GM15510 (cell line): Measurements from ENCODE around the gene UGT1A10.
"Not testable (repeated sequence)": the region's sequence is repeated elsewhere in the genome, so short reads cannot be mapped to it uniquely, and the experiment has no call there.

Source experiments
- POLR2A ChIP-seq: IDR thresholded peaks from 3 replicates; pipeline ENCODE4 v1.6.1; 2011; ENCODE audit warnings: borderline replicate concordance; ENCODE audit not compliant: insufficient read length; ENCODE audit errors: extremely low read depth

Gene UGT1A10

DNA sequence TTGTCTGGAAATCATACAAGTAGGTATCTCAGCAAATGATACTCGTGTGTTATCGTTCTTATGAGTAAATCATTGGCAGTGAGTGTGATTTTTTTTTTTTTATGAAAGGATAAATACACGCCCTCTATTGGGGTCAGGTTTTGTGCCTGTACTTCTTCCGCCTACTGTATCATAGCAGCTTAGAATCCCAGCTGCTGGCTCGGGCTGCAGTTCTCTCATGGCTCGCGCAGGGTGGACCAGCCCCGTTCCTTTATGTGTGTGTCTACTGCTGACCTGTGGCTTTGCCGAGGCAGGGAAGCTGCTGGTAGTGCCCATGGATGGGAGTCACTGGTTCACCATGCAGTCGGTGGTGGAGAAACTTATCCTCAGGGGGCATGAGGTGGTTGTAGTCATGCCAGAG lies at the start of gene UGT1A10:
Gene UGT1A10, plus strand, starts transcription at position 143 of the 400 bp plus-strand sequence. Its CDS starts 75 bp downstream, at position 218.
- not testable (repeated sequence) for TF ChIP-seq POLR2A

DNA sequence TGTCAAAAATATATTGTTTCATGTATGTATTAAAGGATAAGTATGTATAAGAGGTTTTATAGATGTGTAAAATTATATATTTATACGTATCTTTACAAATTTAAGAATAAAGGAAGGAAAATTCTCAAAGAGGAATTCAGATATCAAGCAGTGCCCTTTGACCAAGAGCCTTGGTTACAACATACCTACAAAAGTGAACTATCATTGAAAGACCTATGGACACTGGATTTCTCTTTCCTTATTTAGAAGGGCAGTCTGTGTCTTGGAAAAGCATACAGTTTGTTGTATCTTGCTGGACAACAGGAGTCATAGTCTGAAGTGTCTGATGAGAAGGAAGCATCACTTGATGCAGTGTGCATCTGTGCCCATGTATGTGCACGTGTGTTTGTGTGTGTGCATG lies 47.8 kb upstream of the UGT1A10 start:
- no peak for TF ChIP-seq POLR2A

DNA sequence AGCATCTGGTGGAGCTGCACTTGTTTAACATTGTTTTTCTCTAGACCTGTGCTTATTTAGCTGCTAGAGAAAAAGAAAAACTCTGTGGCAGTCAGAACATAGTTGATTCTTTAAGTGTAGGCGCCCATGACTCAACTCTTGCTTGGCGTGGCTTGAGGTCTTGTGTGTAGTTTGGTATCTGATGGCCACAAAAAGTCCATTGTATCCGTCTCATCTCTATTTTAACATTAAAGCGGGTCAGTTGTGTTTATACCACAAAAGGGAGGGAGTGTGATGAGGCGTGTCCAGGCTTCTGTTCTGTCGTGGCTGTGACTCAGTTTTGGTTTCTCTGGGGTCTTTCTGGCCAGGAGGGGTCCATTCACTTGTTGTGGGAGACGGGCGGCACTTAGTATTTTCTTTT lies 43.0 kb upstream of the UGT1A10 start:
- no peak for TF ChIP-seq POLR2A

DNA sequence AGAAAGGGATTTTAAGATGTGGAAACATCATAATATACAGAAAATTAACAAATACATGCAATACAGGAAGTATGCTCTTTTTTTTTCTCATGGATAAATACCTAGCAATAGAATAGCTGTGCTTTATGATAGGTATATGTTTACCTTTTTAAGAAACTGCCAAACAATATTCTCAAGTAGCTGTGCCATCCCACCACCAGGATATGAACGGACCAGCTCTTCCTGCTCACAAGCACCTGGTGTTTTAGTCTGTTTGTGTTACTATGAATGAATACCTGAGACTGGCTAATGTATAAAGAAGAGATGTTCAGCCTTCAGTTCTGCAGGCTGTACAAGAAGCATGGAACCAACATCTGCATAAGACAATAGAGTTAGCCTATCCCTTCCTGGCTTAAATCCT lies 38.7 kb upstream of the UGT1A10 start:
- TF ChIP-seq POLR2A: no peak

DNA sequence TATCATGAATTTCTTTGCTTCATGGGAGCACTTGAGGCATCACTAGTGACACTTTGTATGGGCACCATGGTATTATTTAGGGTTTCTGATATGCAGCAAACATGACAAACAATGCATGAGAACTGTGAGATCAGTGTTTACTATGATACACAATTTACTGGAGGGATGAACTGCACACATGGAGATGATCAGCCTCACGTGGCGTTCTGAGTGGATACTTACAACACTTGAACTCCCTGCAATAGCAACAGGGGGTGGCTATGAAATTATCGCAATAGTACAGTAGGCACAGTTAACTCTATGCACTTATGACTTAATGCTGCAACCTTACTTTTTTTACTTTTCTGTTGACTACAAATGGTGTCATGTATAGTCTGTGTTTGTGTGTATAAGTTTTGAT lies 37.3 kb upstream of the UGT1A10 start:
- no peak for TF ChIP-seq POLR2A

DNA sequence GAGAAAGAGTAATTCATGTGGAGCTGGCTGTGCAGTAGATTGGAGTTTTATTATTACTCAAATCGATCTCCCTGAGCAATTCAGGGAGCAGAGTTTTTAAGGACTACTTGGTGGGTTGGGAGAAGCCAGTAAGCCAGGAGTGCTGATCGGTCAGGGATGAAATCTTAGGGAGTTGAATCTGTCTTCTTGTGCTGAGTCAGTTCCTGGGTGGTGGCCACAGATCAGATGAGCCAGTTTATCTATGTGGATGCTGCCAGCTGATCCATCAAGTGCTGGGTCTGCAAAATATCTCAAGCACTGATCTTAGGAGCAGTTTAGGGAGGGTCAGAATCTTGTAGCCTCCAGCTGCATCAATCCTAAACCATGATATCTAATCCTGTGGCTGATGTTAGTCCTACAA lies 35.9 kb upstream of the UGT1A10 start:
- TF ChIP-seq POLR2A: no peak

DNA sequence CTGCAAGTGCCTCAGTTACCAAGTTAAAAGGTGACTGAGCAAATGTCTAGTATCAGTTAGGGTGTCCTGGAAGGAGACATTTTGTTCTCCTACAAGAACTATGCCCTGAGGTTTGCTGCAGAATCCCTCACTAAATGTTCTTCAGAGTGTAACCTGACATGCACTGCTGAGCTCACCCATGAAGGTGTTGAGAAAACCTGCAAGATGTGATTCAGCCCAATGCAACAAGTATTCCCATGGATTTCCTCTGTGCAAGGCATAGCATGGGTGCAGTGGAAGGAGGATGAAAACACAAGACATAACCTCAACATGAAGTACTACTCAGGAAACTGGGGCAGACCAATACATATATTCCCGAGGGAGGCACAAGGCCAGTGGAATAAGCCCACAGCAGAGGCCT lies 34.2 kb upstream of the UGT1A10 start:
- no peak for TF ChIP-seq POLR2A

DNA sequence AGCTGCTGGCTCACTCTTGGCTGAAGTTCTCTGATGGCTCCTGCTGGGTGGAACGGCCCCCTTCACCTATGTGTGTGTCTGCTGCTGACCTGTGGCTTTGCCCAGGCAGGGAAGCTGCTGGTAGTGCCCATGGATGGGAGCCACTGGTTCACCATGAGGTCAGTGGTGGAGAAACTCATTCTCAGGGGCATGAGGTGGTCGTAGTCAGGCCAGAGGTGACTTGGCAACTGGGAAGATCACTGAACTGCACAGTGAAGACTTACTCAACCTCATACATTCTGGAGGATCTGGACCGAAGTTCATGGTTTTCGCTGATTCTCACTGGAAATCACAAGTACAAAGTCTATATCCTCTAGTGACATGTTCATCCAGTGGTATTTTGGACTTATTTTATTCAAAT lies 32.7 kb upstream of the UGT1A10 start:
- TF ChIP-seq POLR2A: no peak

DNA sequence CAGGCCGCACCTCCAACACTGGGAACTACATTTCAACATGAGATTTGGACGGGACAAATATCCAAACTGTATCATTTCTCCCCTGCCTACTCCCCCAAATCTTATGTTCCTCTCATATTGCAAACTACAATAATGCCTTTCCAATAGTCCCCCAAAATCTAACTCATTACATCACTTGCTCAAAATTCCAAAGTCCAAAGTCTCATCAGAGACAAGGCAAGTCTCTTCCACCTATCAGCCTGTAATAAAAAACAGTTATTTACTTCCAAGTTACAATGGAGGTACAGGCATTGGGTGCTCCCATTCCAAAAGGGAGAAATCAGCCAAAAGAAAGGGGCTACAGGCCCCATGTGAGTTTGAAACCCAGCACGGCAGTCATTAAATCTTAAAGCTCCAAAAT lies 31.4 kb upstream of the UGT1A10 start:
- TF ChIP-seq POLR2A: no peak

DNA sequence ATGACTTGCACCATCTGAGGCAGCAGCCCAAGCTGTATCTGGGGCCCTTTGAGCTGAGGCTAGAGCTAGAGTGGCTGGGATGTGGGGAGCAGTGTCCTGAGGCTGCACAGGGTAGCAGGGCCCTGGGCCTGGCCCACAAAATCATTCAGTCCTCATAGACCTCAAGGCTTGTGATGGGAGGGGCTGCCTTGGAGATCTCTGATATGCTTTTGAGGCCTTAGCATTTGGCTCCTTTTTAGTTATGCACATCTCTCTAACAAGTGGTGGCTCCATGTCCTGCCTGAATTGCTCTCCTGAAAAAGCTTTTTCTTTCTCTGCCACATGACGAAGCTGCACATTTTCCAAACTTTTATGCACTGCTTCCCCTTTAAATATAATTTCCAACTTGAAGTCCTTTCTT lies 30.6 kb upstream of the UGT1A10 start:
- TF ChIP-seq POLR2A: no peak

DNA sequence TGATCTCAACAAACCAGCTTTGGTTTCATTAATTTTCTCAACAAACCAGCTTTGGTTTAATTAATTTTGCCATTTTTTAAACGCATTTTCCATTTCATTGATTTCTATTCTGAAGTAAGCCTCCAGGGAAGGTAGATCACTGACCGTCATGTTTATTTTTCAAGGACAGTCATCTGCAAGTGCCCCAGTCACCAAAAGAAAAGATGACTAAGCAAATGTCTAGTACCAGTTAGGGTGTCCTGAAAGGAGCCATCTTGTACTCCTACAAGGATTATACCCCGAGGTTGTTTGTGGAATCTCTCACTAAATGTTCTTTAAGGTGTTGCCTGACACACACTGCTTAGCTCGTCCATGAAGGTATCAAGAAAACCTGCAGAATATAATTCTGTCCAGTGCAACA lies 25.0 kb upstream of the UGT1A10 start:
- TF ChIP-seq POLR2A: no peak

DNA sequence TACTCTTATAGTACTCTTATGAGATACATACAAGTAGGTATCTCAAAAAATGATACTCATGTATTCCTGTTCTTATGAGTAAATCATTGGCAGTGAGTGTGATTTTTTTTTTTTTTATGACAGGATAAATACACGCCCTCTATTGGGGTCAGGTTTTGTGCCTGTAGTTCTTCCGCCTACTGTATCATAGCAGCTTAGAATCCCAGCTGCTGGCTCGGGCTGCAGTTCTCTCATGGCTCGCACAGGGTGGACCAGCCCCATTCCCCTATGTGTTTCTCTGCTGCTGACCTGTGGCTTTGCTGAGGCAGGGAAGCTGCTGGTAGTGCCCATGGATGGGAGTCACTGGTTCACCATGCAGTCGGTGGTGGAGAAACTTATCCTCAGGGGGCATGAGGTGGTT lies 18.8 kb upstream of the UGT1A10 start, which contains the start of gene UGT1A8:
Gene UGT1A8, plus strand, starts transcription at position 158 of the 400 bp plus-strand sequence. Its CDS starts 75 bp downstream, at position 233.
- TF ChIP-seq POLR2A: not testable (repeated sequence)

DNA sequence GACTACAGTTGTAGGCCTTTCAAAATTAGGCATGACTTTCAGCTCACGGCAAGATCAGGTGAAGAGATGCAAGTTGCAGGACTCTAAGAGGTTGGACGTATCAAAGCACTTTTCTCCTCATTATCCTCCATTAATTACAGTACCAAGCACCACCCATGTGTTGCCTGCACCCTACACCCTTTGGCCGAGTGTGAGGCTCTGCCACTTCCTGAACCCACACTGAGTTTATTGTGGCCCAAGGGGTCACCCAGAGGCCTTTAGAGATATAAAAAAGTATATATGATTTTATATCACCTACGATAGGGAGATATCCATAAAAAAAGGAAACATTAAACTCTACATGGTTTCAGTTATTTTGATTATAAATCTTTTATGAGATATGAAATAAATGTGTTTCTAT lies 16.0 kb upstream of the UGT1A10 start:
- no peak for TF ChIP-seq POLR2A

DNA sequence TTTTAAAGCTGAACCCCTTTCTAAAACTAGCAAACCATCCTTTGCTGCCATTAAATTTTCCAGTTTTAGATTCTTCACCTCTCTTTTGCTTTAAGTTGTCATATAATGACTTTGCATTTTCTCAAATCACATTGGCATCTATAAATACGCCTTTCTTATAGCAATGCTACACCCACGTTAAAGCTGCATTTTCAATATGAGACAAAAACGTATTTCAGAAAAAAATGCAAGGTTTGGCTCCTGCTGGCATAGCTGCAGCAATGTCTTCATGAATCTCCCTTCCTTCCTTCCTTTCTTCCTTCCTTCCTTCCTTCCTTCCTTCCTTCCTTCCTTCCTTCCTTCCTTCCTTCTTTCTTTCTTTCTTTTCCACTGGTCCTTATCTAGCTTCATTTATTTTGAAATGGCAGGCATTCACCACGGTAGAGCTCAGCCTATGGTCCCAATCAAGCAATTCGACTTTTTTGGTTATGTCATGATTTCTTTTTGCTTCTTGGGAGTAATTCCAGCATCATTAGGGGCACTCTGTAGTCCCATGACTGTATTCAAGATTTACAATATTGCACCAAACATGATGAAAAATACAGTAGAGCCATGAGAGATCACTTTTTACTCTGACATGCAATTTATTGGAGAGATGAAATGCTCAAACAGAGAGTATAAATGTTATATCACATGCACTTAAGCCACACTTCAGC lies 8.8 kb upstream of the UGT1A10 start:
- TF ChIP-seq POLR2A: no peak

DNA sequence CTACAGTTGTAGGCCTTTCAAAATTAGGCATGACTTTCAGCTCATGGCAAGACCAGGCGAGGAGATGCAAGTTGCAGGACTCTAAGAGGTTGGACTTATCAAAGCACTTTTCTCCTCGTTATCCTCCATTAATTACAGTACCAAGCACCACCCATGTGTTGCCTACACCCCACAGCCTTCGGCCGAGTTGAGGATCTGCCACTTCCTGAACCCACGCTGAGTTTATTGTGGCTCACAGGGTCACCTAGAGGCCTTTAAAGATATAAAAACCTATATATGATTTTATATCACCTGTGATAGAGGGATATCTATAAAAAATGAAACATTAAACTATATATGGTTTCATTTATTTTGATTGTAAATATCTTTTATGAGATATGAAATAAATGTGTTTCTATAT lies 2.6 kb downstream of the UGT1A10 start:
- TF ChIP-seq POLR2A: no peak

DNA sequence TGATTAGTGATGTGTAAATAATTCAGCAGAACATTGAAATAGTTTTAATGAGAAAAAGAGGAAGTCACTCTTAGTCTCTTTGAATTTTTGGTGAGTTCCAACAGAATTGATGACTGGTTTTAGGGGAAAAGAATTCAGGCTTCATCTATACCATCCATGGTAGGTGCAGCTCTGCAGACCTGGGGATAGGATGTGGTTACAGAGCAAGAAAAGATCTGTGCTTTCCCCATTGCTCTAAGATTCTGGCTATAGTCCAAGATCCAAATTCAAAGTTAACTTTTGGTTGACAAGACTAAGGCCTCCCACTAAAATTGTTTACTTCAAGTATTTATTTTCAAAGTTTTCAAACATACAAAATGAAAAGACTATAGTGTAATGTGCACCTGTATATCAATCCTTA lies 3.6 kb downstream of the UGT1A10 start:
- no peak for TF ChIP-seq POLR2A

DNA sequence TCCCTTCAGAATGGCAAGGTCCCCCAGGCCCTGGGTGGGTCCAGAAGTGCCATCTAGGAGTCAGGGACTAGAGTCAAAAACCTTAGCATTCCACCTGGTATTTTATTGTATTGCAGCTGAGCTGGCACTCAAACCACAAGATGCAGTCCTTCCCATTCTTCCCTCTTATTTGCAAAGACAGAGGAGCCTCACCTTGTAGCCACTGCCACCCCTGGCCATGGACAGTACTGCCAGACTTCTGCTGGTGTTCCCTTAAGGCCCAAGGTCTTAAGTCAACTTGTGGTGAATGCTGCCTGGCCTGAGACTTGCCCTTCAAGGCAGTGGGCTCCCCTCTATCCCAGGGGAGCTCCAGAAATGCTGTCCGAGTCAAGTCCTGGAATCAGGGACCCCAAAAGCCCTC lies 6.9 kb downstream of the UGT1A10 start:
- no peak for TF ChIP-seq POLR2A
